HG03354 (cell line): ENCODE measurements around the gene DENND4B.

Experiments
- ATAC-seq: cut with Tn5 transposase; IDR thresholded peaks from one replicate; pipeline ENCODE4 v1.9.1; 2021; ENCODE audit warnings: mild to moderate bottlenecking; ENCODE audit not compliant: unreplicated experiment, poor library complexity, severe bottlenecking

Gene DENND4B

DNA sequence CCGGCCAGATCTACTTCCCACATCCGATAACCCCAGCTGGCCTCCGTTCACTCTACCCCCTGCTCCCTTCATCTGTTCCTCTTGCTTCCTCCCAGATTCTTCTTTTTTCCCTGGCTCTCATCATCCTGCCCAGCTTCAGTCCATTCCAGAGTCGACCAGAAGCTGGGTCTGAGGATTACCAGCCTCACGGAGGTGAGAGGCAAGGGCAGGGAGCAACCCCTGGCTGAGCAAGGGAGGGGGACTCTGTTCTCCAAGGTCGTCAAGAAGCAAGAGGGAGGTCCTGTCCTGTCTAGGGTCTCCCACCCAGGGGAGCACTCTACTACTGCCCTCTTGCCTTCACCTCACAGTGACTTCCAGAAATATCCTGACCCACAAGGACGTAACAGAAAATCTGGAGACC, 27.0 kb upstream of the DENND4B start:
- no peak for ATAC-seq

DNA sequence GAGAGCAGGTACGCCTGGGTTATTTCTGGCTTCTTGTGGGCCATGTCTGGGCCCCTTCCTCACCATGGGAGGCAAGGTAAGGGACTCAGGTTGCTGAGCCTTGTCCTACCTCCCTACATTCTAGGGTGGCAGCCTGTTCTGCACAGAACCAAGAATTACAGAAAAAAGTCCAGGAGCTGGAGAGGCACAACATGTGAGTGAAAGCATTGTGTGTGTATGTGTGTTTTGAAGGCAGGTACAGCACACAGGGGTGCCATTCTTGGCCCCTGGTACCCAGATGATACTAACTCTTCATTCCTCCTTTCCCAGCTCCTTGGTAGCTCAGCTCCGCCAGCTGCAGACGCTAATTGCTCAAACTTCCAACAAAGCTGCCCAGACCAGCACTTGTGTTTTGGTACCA, 26.6 kb upstream of the DENND4B start:
- no peak for ATAC-seq

DNA sequence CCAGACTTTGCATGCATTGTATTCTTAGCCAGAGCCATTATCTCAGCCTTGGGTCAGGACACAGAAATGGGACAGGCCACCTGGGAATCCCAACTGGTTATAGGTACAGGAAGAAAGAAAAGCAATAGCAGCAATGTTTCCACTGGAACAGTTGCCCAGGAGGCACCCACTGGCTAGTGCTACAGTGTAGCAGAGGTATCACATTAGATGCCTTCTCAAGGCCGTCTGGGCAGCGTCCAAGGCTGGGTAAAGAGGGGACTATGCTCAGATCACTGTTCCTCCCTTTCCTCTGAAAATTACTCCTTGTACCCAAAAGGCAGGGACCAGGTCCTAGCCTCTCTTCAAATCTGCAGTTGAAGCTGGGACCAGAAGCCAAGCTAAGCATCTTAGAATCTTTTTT, 23.8 kb upstream of the DENND4B start:
- ATAC-seq = no peak

DNA sequence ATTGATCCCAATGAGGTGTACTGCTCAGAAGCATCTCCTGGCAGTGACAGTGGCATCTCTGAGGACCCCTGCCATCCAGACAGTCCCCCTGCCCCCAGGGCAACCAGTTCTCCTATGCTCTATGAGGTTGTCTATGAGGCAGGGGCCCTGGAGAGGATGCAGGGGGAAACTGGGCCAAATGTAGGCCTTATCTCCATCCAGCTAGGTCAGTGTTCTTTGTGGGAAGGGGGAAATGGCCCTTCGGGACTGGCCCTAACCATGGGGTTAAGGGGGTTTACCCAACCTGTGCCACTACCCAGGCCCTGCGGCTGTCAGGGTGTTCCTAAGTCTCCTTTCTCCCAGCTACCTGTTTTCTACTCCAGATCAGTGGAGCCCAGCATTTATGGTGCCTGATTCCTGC, 22.5 kb upstream of the DENND4B start:
- no peak for ATAC-seq

DNA sequence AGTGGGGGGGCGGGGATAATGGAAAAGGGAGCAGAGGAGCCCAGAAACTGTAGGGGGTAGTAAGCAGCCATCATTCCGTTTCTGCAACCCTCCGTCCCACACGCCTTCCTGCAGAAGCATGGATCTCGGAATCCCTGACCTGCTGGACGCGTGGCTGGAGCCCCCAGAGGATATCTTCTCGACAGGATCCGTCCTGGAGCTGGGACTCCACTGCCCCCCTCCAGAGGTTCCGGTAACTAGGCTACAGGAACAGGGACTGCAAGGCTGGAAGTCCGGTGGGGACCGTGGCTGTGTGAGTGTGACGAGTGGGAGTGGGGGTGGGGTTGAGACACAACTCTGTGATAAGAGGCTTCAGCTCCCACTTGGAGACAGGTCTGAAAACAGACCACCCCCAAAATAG, 21.9 kb upstream of the DENND4B start:
- ATAC-seq = no peak

DNA sequence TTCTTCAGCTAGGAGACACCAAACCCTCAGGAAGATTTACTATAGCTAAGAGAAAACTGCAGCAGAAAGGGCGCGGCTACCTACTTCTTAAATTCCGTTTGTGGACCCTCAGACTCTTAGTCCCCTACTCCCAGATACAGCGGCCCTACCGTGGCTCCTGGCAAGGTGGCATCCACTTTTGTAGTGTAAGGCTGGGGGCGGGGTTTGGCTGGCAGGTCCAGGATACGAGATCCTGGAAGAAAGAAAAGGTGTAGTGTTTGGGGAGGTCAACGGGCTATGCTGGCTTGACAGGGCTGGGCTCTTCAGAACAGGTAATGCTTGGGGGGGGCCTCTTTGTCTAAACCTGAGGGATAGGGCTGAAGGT, 21.5 kb upstream of the DENND4B start:
- ATAC-seq = no peak

DNA sequence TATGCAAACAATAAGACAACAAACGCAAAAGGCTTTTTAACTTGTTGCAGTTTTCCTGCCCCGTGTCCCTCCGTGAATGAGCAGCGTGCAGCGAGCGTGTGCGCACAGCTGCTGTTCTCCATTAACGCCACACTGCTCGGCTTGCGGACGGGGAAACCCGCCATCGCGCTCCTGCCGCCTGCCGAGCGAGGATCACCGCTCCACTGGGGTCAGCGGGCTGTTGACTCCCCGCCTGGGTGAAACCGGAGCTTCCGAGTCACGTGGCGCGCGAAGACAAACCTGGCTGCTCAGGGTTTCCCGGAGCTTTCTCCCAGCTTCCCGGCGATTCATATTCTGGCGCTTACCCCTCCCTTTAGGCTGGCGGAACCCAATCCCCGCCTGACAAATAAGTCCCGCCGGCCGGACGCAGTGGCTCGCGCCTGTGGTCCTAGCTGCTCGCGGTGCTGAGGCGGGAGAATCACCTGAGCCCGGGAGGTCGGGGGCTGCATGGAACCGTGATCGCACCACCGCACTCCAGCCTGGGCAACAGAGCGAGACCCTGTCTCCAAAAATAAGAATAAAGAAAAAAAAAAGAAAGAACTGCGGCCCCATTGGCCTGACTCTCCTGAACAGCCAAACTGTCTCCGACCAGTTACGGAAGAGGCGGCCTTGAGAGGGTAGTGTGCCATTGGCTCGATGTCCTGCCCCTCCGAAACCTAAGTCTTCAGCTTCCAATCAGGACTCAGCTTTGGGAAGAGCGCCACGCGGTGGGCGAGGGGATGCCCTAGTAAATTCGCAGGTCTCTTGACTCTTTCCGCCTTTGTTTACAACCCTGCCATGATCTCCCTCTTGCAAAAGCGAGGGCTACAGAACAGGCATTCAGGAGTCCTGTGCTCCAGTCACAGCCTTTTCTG, 20.8 kb upstream of the DENND4B start, which contains the start of gene CREB3L4:
TSS of gene CREB3L4 (plus strand) at position 796 of the 893 bp plus-strand sequence. CDS start 624 bp downstream, outside the sequence.
- peak; percentile 82 for ATAC-seq

DNA sequence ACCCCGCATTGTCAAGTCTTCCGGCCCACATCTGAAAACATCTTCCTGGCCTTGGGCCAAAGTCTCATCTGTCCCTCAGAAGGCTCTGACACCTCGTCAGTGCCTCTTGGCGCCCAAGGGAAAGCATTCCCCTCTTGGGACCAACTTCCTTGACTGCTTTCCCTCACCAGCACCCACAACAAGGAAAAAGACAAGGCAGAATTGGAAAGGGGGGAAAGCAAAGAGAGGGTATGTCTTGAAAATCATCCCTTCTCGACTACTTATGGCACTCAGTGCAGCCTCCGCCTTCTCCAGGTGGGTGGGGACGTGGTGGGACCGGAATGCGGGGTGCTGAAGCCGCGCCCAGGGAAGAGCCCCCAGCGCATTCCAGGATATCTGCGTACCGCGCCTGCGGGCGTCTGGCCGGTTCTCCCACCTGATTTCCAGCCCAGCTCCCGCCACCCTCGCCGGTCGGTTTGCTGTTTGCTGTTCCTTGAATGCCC, 17.4 kb upstream of the DENND4B start:
- ATAC-seq = no peak

DNA sequence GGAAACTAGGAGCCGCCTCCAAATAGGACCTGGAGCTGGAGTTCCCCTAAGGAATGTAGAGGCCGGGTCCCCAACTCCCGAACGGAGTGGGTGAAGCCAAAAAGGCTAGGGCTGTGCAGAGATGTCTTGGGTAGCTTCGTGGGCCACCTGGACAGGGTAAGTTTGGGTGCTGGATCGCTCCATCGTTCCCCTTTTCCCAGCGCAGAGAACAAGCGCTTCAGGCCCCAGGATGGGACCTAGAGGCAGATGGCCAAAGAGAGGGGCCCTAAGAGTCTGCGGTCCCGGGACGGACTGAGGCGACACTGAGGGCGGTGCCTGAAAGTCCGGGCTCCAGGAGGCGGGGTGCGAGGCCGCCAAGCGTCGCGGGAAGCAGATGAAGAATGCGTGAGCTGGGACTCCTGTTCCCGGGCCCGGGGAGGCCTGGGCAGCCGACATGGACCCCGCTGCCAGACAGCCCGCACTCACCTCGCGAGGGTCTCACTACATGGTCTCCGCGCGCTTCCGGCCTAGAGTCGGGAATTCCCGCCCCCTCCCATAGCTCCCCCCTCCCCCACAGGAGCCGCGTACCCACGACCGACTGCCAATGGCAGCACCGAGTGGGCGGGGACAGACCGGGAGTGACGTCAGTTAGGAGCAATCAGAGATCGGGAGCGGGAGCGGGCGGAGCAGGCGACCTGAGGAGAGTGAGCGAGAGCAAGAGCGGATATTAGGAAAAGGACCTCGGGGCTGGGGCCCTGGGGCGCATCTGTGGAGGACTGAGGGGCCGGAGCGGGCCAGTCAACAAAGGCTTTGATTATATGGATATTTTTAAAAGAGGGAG, 16.7 kb upstream of the DENND4B start, which contains the start of gene SLC39A1:
TSS of gene SLC39A1 (minus strand) at position 508 of the 820 bp plus-strand sequence. CDS start 822 bp downstream, outside the sequence.
- ATAC-seq = peak; percentile 45

DNA sequence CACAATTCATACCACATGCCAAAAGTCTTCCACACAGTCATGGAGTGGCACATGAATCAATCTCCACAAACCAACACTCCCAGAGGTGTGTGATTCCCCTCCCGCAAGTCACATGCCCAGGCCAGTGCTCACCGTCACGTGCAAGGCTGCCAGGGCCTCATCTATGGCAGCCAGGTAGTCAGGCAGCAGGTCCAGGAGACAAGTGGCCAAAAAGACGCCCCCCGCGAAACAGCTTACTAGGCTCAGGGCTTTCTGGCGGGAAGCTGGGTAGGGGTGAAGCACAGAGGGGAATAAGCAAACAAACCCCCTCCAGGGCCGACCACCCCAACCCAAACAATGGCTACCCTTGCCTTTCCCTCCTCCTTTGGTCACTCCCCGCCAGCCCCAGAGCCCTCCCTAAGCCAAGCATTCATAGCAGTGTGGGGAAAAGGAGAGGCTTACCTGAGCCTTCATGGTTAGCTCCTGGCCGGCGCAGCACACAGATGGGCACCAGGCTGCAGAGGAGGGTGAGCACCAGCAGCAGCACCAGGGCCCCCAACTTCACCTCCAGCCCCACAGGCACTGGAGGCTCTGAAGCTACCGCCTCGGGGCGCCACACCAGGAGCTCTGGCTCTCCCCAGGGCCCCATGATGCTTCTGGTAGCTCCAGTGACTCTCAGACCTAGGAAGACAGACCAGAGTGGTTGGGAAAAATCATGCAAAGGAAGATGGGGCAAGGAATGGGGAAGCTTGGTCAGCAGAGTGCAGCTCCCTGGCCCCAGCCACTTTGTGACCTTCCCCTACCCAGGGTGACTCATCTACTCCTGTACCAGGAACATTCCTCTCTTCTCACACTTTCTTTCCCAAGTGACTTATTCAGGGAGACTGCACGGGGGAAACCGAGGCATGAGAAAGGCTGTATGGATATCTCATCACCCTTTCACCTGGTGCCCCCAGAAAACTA, 15.8 kb upstream of the DENND4B start:
- ATAC-seq = no peak

DNA sequence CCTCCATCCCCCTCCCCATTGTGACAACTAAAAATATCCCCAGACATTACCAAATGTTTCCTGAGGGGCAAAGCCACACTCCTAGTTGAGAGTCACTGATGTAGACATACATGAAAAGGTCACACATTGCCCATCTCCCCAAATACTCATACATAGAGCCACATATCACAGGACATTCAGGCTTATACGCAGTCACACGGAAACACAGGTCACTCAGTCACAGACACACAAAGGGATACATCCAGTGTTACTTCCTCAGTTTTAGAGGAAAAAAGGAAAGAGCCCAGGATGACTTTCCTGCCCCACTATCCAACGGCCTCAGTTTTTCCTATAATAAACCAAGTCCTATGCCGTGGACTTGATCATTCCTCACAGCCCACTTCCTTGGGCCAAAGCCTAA, 14.9 kb upstream of the DENND4B start:
- no peak for ATAC-seq

DNA sequence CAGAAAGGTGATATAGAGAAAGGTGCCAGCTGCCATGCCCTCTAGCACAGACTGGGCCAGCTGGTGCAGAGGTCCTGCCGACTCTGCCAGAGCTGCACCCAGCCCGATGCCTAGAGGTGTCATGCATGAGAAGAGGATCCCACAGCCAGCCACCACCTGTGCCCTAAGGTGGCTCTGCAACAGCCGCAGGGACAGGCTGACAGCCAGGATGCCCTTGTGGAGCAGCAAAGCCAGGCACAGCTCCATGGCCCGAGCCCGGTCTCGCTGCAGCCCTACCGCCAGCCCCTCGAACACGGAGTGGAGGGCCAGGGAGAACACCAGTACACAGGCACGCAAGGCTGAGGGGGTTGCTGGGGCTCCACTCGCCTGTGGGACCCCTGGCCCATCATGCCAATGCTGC, 13.7 kb upstream of the DENND4B start:
- ATAC-seq = no peak

DNA sequence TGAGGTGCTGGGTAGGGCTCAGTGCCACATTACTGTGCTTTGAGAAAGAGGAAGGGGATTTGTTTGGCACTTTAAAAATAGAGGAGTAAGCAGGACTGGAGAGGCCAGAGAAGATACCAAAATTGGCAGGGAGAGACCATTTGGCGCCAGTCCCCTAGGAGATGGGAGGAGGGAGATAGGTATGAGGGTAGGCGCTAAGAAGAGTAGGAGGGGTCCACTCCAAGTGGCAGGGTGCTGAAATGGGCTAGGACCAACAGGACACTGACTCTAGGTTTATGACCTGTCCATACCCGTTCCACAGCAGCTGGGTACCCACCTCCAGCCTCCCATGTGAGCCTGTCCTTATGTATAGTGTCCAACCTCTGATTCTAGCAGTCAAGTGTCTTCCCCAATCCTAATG, 12.9 kb upstream of the DENND4B start:
- ATAC-seq = no peak

DNA sequence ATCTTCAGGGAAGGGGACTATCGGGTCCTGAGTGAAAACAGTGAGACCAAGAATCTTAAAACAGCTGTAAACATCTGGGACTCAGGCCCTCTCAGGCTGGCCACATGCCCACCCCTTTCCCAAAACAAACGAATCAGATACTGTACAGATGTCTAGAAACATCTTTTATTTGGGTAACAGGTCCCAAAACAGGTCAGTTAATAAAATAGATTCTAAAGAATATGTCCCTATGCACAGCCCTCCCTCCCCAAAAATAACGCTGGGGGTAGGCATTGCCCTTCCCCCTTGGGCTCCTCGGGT, 12.4 kb upstream of the DENND4B start:
- ATAC-seq = no peak

DNA sequence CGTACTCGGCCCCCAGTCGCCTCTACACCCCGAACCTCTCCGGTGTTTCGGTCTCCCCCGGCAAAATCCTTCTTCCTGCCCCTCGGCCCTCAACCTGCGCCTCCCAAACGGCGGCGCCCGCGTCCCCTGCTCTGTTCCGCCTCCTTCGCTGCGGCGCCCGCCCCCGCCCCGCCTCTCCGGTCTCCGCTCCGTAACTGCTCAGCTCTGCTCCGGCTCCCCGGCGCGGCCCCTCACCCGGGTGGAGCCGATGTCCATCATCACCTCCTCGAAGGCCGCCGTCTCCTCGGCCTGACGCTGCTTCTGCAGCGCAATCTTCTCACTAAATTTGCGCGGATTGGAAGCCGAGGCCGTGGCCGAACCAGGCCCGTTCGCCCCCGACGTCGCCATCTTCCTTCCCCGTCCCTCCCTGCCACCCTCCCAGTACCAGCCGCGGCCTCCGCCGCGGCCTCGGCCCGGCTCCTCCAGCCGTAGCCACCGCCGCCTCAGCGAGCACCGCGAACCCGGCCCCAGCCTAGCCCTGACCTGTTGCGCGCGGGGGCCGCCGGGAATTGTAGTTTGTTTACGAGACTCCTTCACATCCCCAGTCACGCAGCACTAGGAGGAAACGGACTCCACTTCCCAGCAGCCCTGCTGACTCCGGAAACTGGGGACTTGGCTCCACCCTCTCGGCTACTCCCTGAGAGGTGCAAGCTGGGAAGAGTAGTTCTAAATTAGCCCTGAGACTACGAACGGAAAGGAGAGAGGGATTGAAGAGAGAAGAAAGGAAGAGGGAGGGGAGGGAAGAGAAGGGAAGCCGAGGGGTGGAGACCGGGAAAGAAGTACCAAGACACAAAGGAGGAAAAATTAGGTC, 11.8 kb upstream of the DENND4B start, which contains the start of gene CRTC2:
TSS of gene CRTC2 (minus strand) at position 502 of the 850 bp plus-strand sequence. CDS start at position 387, 115 bp downstream.
- peak; percentile 80 for ATAC-seq

DNA sequence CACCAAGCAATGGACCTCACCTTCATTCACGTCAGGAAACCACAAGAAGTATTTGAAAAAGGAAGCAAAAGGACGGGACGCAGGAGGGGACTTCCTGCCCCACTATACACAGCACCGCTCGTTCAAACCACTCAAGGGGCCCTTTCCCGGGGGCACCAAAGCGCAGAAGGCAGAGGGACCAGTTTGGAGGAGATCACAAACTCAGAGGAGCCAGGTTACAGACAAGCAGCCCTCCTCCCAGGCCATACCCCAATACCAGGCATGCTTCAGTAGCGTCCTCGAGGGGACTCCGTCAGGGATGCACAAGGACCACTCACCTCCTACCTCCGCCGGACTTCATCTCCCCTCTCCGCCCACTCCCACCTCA, 11.2 kb upstream of the DENND4B start:
- peak; percentile 23 for ATAC-seq

DNA sequence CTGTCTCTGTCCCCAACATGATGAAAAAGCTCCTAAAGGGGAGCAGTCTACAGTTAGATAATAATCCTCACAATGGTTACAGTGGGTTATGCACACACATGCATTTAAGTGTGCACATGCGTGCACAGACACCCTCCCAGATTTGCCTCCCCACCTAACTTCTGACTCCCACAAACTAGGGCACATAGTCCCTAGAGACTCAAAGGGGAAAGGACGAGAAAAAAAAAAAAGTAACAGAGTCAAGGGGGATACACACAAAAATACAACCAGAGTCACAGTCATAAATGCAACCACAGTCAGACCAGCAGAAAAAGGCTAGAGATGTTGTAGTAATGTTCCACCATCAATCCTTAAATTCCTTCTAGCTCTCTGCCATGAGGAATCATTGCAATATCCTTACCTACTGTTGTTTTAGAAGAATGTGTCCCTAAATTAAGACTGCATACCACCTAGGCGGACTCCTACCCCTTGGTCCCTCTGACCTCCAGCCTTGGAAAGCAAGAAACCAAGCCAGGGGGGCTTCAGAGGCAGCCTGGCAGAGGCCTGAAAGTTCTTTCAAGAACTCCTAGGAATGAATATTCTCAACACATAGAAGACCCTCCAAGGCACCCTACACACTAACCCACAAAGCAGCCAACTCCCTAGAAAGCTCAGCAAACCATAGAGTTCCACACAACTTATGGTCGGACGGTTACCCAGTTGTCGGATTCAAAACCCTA, 10.6 kb upstream of the DENND4B start:
- no peak for ATAC-seq

DNA sequence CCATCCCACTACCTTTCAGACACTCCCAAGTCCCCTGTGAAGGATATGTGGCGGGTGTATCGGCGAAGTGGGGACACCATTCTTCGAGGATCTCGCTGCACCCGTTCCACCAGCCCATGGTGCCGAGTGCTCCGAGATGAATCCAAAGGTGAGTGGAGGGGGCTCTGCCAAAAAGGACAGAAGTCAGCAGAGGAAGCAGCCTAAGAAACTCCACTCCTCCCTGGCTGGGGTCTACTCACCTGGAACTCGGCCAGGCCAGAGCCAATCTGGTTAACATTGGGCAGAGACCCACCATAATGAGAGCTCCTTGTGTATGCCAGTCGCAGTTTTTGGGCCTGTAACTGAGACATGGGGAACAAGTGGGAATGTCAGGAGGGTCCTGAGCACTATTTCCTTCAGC, 8.3 kb upstream of the DENND4B start:
- ATAC-seq = no peak
